ENCODE measurements around the gene EIF6. TPM values are rescaled to one million over a fixed set of nuclear protein-coding genes. Genes with fewer than 3 reads are reported as not detected.

Gene EIF6
- total RNA-seq, 1 experiment from 2014 or later, result 255 TPM

- no peak for DNase-seq
- Histone ChIP-seq H3K27me3 (ENCODE audit: insufficient read depth, low read depth) (no peaks in the 10 kb centered on the region), H3K9me2 (ENCODE audit: insufficient read depth) (no peaks in the 10 kb centered on the region), H2AFZ (no peak overlapping the region), H3F3A (ENCODE audit: insufficient read depth, low read depth) (peaks cover 50% of the 10 kb centered on the region), H3K4me2 (peak overlapping the region; percentile 54; the same call in 1 of the 2 replicates), H3K4me1 (replicated peaks; ENCODE audit: insufficient read depth) (peaks cover 68% of the 10 kb centered on the region), H3K36me3 (ENCODE audit: low read depth) (no peaks in the 10 kb centered on the region), H4K20me1 (ENCODE audit: insufficient read depth) (no peaks in the 10 kb centered on the region), H3K79me2 (ENCODE audit: low read depth) (no peaks in the 10 kb centered on the region), H3K27ac (peak overlapping the region; percentile 33; the same call in 1 of the 2 replicates), H3K4me3 (no peak overlapping the region), H3K9me3 (ENCODE audit: insufficient read depth, low read depth) (no peaks in the 10 kb centered on the region)
- CTCF ChIA-PET, result interaction anchor here (0.5 to 1.2 kb wide), 6 partner anchors 14 to 361 kb away, joined by 3 to 4 read pairs (median 3); partner anchors contain the start of genes CEP250, CPNE1 and RBM12
- POLR2A ChIA-PET (ENCODE audit: unreplicated experiment), result interaction anchor here (0.6 kb wide), 2 partner anchors 16 to 152 kb away, joined by 3 to 8 read pairs; partner anchors contain the start of gene CEP250
- TF ChIP-seq CTCF (conservative IDR thresholded peaks at IDR 0.05), result no peak
- no peak for TF ChIP-seq EZH2 (IDR thresholded peaks at IDR 0.05; ENCODE audit: low read depth)
- no TSS peak for BruUV-seq (replicated peaks)
- intact Hi-C loops (cut with micrococcal nuclease; ENCODE audit: unreplicated experiment), result loop anchor here (1.0 kb wide), 1 partner anchor 136 kb away; no protein-coding TSS in a partner anchor
Observed at GRCh38 chr20:35303382-35303734, 18.8 kb upstream of the EIF6 start.

GRCh38 chr20:35302421-35303335 is 18.1 kb upstream of the EIF6 start:
- POLR2A ChIA-PET (ENCODE audit: unreplicated experiment), result interaction anchor here (0.5 to 0.6 kb wide), 5 partner anchors 16 to 153 kb away, joined by 3 to 8 read pairs (median 3); partner anchors contain the start of gene CEP250
- BruUV-seq (replicated peaks), result no TSS peak
- no peak overlapping the region for H2AFZ ChIP-seq

More at GRCh38 chr20:35302421-35303335, 18.1 kb upstream of the EIF6 start:
- Histone ChIP-seq H3K27me3 (ENCODE audit: insufficient read depth, low read depth) (no peaks in the 10 kb centered on the region), H3K4me3 (no peak overlapping the region), H3K79me2 (ENCODE audit: low read depth) (no peaks in the 10 kb centered on the region), H3K4me2 (no peak overlapping the region), H3K4me1 (replicated peaks; ENCODE audit: insufficient read depth) (peaks cover 61% of the 10 kb centered on the region), H3F3A (ENCODE audit: insufficient read depth, low read depth) (peaks cover 45% of the 10 kb centered on the region), H3K9me3 (ENCODE audit: insufficient read depth, low read depth) (no peaks in the 10 kb centered on the region), H4K20me1 (ENCODE audit: insufficient read depth) (no peaks in the 10 kb centered on the region), H3K27ac (peak overlapping the region; percentile 33; the same call in 1 of the 2 replicates), H3K36me3 (ENCODE audit: low read depth) (no peaks in the 10 kb centered on the region), H3K9me2 (ENCODE audit: insufficient read depth) (no peaks in the 10 kb centered on the region)
- TF ChIP-seq EZH2 (IDR thresholded peaks at IDR 0.05; ENCODE audit: low read depth) (no peak), CTCF (conservative IDR thresholded peaks at IDR 0.05) (no peak)
- CTCF ChIA-PET, result interaction anchor here (1.0 to 1.2 kb wide), 3 partner anchors 137 to 158 kb away, joined by 3 to 4 read pairs (median 4); no protein-coding TSS in a partner anchor
- DNase-seq, result peak in 1 of 2 experiments; percentile 65
- intact Hi-C loops (cut with micrococcal nuclease; ENCODE audit: unreplicated experiment), result loop anchor here (1.0 kb wide), 1 partner anchor 137 kb away; no protein-coding TSS in a partner anchor

All from PC-9 (cell line).